Karpas-422 (cell line): ENCODE results near the gene CYP24A1. TPM values are rescaled to one million over a fixed set of nuclear protein-coding genes. Genes with fewer than 3 reads are reported as not detected.

Experiments
- DNase-seq: peaks from one replicate; pipeline ENCODE4 v3.0.0-alpha.2; 2015
- H2AFZ ChIP-seq: fragments of 200-600 bp; sonication (generic); 2 replicates; pipeline ENCODE4 v1.6.1; 2014; ENCODE audit warnings: antibody characterized with exemption, low read length, mixed read lengths
- H3K27ac ChIP-seq: fragments of 200-600 bp; sonication (generic); 2 replicates; pipeline ENCODE4 v1.5.1; 2014; ENCODE audit warnings: mild to moderate bottlenecking, low read length, moderate library complexity
- H3K27me3 ChIP-seq: fragments of 200-600 bp; sonication (generic); 2 replicates; pipeline ENCODE4 v1.6.1; 2014; ENCODE audit warnings: low read length, mixed read lengths
- H3K36me3 ChIP-seq: fragments of 200-600 bp; sonication (generic); 2 replicates; pipeline ENCODE4 v1.6.1; 2014; ENCODE audit warnings: low read length, mixed read lengths; ENCODE audit not compliant: insufficient read depth
- H3K4me1 ChIP-seq: fragments of 200-600 bp; sonication (generic); 2 replicates; pipeline ENCODE4 v1.6.1; 2014; ENCODE audit warnings: mild to moderate bottlenecking, low read length, mixed read lengths
- H3K4me2 ChIP-seq: fragments of 200-600 bp; sonication (generic); 2 replicates; pipeline ENCODE4 v1.6.1; 2014; ENCODE audit warnings: low read length, low read depth, mild to moderate bottlenecking; ENCODE audit not compliant: poor library complexity, severe bottlenecking
- H3K4me3 ChIP-seq: fragments of 200-600 bp; sonication (generic); 2 replicates; pipeline ENCODE4 v1.5.1; 2014; ENCODE audit warnings: mild to moderate bottlenecking, antibody characterized with exemption, low read length, mixed read lengths
- H3K79me2 ChIP-seq: fragments of 200-600 bp; sonication (generic); 2 replicates; pipeline ENCODE4 v1.6.1; 2014; ENCODE audit warnings: mild to moderate bottlenecking, low read length, mixed read lengths
- H3K9ac ChIP-seq: fragments of 200-600 bp; sonication (generic); 2 replicates; pipeline ENCODE4 v1.6.0; 2014; ENCODE audit warnings: low read length
- H3K9me2 ChIP-seq: fragments of 200-600 bp; sonication (generic), shearing (Covaris generic); replicated peaks from 2 replicates; pipeline ENCODE4 v1.6.0; 2014; ENCODE audit warnings: mild to moderate bottlenecking, low read length, moderate library complexity; ENCODE audit not compliant: insufficient read depth
- H3K9me3 ChIP-seq: fragments of 300-700, 200-600 bp; sonication (generic); 2 replicates; pipeline ENCODE4 v1.6.1; 2014; ENCODE audit warnings: low read length, mixed read lengths
- H4K20me1 ChIP-seq: fragments of 200-600 bp; sonication (generic); 2 replicates; pipeline ENCODE4 v1.6.1; 2014; ENCODE audit warnings: mild to moderate bottlenecking, antibody characterized with exemption, low read length, low read depth; ENCODE audit not compliant: insufficient read depth
- total RNA-seq: library from RNA; depleted of rRNA; stranded (reverse); fragments of >200 nt; shearing (Covaris generic); gene quantifications from 2 replicates; pipeline ENCODE4 v1.2.3, GENCODE V29; 2014; ENCODE audit warnings: low replicate concordance; rRNA removed

Gene CYP24A1
- total RNA-seq, 1 experiment from 2014 or later, result not detected

GRCh38 chr20:54103762-54104600 lies 69.8 kb downstream of the CYP24A1 start:
- Histone ChIP-seq H3K9me3 (no peaks in the 10 kb centered on the region), H2AFZ (peak overlapping the region; percentile 14; the same call in 1 of the 2 replicates), H3K9ac (no peak overlapping the region), H3K4me1 (no peaks in the 10 kb centered on the region), H3K4me3 (no peak overlapping the region), H3K36me3 (no peaks in the 10 kb centered on the region), H3K4me2 (no peak overlapping the region), H3K9me2 (no peaks in the 10 kb centered on the region), H4K20me1 (no peaks in the 10 kb centered on the region), H3K27ac (no peak overlapping the region), H3K27me3 (no peaks in the 10 kb centered on the region), H3K79me2 (no peaks in the 10 kb centered on the region)
- DNase-seq, result no peak

Other genes with a start within 250 kb of the CYP24A1 start
- gene BCAS1, start 103.4 kb downstream of the CYP24A1 start, total RNA-seq, result 0.11 and 0.14 TPM in 2 replicates
- gene PFDN4, start 34.1 kb upstream of the CYP24A1 start, total RNA-seq, result 70.7 and 80.0 TPM in 2 replicates